Right renal cortex interstitium (tissue), 3 donors: Measurements from ENCODE around the gene FAM131B. TPM values are rescaled to one million over a fixed set of nuclear protein-coding genes. Genes with fewer than 3 reads are reported as not detected.

Experiments
- DNase-seq, 3 donors: peaks; one replicate each; pipeline ENCODE4 v3.0.0-alpha.2; 2013; ENCODE audit warnings: low read depth in 3 of 3, low spot score in 2 of 3
- polyA plus RNA-seq, 3 donors: library from polyadenylated mRNA; unstranded; fragments of 120-200 nt; gene quantifications; one replicate each; pipeline ENCODE4 v1.2.1, GENCODE V29; 2013; ENCODE audit not compliant: insufficient read length in 3 of 3

FAM131B gene
- polyA plus RNA-seq, 3 donors, result 1.5 to 2.6 (median 2.6) TPM

- no peak for DNase-seq
Measured at GRCh38 chr7:143360788-143361551, 1.5 kb downstream of the FAM131B start.

- no peak for DNase-seq
Measured at GRCh38 chr7:143359771-143360353, 2.7 kb downstream of the FAM131B start.

- DNase-seq, result no peak
Measured at GRCh38 chr7:143358626-143359025, 3.9 kb downstream of the FAM131B start.

GRCh38 chr7:143356414-143357050 lies 6.0 kb downstream of the FAM131B start:
- DNase-seq, result no peak

- no peak for DNase-seq
Measured at GRCh38 chr7:143355450-143356385, 6.8 kb downstream of the FAM131B start.

GRCh38 chr7:143354965-143355364 lies 7.5 kb downstream of the FAM131B start:
- no peak for DNase-seq

- no peak for DNase-seq
Measured at GRCh38 chr7:143354376-143354775, 8.1 kb downstream of the FAM131B start.

GRCh38 chr7:143352531-143353002 lies 9.9 kb downstream of the FAM131B start:
- DNase-seq, result no peak

- no peak for DNase-seq
Measured at GRCh38 chr7:143351574-143351973, 10.9 kb downstream of the FAM131B start.

- DNase-seq, result no peak
Measured at GRCh38 chr7:143351060-143351459, 11.5 kb downstream of the FAM131B start.

- no peak for DNase-seq
Measured at GRCh38 chr7:143347950-143348349, 14.6 kb downstream of the FAM131B start.

- DNase-seq, result no peak
Measured at GRCh38 chr7:143346018-143346417, 16.5 kb downstream of the FAM131B start.

GRCh38 chr7:143345428-143345900 lies 17.0 kb downstream of the FAM131B start:
- peak in 1 of 3 donors; percentile 40 for DNase-seq

GRCh38 chr7:143343596-143343995 lies 18.9 kb downstream of the FAM131B start:
- DNase-seq, result no peak

- no peak for DNase-seq
Measured at GRCh38 chr7:143341842-143342241, 20.7 kb downstream of the FAM131B start.

GRCh38 chr7:143337216-143337615 lies 25.3 kb downstream of the FAM131B start:
- no peak for DNase-seq

GRCh38 chr7:143334244-143334643 lies 28.3 kb downstream of the FAM131B start:
- no peak for DNase-seq

- no peak for DNase-seq
Measured at GRCh38 chr7:143331179-143331801, 31.2 kb downstream of the FAM131B start.

GRCh38 chr7:143329471-143330170 lies 32.9 kb downstream of the FAM131B start:
- DNase-seq, result no peak
